Cerebellar cortex (tissue), 1 donor: ENCODE data around the gene CIP2A.

Source experiments
- DNase-seq: peaks from one replicate; pipeline ENCODE4 v3.0.0-alpha.2; 2015; ENCODE audit warnings: low spot score

Gene CIP2A

DNA sequence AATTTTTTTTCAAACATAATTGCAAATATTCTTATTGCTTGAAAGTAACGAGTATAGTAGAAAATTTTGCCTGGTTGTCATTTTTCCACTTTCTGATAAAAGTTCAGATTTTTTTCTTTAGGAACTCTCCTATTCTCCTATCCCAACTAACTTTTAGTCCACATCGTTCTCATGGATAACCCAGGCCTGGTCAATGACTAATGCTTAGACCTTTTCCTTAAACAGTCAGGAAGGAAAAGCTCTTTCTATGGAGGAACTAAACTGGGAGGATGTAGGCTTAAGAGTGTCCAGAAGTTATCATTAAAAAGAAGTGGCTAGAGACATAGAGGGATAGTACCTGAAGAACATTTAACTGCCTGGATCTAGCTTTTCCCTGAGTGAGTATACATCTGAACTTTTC lies 26.7 kb downstream of the CIP2A start:
- no peak for DNase-seq

DNA sequence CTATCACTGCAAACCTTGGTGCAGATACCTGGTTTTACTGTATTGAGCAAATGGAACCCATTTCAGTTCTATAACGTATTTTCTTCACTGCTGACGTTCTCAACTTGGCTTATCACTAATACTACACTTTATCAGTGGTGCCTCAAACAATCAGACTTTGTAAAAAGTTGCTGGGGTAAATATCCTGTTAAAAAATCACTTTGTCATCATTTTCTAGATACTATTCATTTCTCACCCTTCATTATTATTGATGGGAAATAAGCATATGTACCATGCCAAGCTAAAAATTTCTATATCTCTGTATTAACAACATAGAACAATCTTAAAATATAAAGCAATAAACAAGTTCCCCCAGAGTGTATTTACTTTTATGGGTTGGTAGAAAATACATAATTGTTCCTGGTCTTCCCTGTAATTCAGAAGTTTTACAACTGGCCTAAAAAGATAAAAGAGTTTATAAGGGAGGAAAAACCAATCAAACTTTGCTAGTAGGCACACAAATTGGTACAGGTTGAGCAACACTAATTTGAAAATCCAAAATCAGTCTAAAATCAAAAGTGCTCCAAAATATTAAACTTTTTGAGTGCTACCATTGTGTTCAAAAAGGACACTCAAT lies 33.2 kb downstream of the CIP2A start:
- DNase-seq, result no peak

- DNase-seq, result no peak
These were observed 34.2 kb downstream of the CIP2A start for GRCh38 chr3:108554913-108555571.

DNA sequence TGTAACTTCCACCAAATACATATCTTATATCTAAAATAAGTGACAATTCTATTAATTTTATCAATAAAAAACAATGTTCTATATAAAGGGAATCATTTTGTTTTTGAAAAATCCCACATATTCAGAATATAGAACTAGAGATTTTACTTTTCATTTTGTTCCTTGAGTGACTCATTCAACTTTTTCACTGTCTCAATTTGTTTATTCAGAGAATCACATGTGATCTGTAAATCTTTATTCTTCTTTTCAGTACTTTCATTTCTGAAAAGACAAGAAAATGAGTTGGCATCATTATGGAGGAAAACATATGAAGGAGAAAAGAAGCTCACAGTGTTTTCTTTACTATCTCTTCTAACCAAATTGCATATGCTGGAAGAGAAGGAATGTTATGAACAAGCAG lies 35.0 kb downstream of the CIP2A start:
- DNase-seq, result no peak

DNA sequence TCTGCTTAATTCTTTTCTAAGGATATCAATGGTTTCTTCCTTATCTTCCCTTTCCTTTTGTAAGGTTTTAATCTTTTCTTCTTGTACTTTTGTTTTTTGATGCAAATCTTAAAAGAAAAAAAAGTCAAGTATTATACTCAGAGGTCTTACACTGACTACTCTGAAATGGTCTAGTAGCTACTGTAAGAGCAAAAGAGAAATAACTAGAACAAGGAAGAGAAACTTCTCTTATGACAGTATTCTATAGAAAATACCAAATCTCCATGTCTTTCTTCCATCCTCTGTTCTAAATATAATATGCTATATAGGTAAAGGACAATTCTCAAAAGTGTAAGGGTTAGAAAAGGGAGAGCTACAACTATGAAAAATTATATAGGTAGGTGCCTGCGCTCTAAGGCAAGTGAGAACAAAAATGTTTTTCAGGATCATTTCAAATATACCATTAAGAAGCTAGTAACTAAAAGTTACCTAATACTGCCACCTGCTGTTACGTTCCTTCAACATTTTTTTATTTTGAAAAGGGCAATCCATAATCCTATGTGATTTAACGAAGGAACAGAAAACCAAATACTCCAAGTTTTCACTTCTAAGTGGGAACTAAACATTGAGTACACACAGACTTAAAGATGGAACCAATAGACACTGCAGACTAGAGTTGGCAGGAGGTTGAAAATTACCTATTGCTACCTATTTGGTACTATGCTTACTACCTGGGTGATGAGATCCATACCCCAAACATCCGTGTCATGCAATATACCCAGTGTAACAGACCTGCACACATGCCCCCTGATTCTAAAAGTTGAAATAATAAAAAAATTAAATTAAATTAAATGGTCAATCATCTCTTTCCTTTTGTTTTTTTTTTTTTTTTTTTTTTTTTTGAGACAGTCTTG lies 36.7 kb downstream of the CIP2A start:
- DNase-seq, result peak; percentile 61

- DNase-seq, result no peak
These were observed 40.4 kb downstream of the CIP2A start for GRCh38 chr3:108548886-108549285.

DNA sequence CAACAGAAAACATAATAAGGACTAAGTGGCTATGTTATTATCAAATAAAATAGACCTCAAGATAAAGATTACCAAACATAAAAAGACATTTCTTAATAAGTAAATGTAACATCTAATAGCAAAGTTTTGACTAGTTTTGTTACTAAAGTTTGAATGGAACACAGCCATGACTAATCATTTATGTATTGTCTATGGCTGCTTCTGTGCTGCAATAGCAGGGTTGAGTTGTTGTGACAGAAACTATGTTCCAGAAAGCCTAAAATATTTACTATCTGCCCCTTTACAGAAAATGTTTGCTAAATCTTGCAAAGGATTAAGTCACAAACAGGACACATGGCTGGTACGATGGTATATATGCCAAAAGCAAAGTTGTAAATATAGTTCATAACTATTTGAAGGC lies 40.9 kb downstream of the CIP2A start:
- DNase-seq, result no peak

GRCh38 chr3:108546692-108547091 lies 42.5 kb downstream of the CIP2A start:
- no peak for DNase-seq

DNA sequence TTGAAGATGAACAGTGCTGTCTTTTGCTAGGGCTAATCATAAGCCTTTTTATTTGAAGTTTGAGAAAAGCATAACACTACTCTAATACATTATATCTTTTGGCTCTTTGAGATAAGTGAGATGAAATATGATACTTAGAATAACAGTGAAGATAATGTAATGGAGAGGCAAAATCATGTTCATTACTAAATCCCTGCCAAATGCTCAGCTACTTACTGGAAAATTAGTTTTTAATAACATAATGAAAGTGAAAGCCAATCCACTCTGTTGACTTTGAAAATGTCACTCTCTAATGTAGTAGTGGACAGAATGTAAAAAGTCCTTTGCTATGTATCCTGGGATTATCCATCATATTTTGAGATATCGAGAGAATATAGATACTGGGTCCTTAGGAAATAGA lies 43.0 kb downstream of the CIP2A start:
- no peak for DNase-seq

- no peak for DNase-seq
These were observed 51.2 kb downstream of the CIP2A start for GRCh38 chr3:108538083-108538482.

DNA sequence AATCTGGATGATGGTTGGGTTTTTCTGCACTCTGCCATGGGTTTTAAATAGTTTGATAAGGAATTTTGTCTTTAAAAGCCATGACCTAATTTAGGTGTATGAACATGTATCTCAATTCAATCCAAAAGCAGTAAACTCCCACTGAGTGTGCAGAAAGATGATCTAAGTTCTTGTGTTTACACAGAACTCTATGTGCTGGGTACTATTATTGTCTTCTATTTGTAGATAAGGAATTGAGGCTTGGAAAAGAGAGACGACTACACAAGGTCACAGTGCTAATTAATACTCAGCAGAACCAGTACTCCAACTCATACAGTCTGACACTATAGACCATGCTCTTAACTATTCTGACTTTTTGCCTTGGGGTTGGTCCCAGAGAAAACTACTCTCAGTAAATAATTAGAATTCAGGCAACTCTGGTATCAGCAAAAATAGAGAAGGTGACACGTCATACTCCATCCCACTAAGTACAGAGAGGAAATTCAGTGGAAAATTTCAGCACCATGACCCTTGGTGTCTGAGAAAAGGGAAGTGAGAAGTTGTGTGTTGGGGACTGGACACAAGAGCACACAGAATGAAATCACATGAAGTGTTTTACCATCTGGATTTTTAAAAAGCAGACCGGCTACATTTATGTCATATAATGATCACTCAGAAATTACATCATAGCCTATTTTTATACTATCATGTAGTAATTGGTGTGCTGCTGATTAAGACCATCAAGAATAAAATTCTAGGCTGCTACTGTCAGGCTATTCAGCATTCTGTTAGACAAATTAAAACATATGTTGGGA lies 60.6 kb downstream of the CIP2A start:
- no peak for DNase-seq

- DNase-seq, result no peak
These were observed 61.4 kb downstream of the CIP2A start for GRCh38 chr3:108527817-108528216.

GRCh38 chr3:108527109-108527508 lies 62.1 kb downstream of the CIP2A start:
- DNase-seq, result no peak

GRCh38 chr3:108525971-108526370 lies 63.3 kb downstream of the CIP2A start:
- no peak for DNase-seq

GRCh38 chr3:108525256-108525655 lies 64.0 kb downstream of the CIP2A start:
- DNase-seq, result no peak

DNA sequence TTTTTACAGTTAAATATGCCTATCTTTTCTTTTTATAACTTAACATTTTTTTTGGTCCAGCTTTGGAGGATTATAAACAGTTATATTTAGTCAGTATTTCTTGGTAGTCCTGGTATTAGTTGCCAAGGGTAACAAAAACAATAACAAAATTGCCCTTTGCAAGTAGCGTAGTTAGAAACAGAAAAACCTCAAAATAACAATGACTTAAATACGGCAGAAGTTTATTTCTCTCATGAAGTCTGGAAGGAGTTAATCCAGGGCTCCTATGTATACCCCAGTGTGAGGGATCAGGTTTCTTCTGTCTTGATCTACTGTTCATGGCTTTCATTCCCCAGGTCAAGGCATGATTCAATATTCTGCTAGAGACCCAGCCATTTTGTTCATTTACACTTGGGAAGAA lies 64.7 kb downstream of the CIP2A start:
- DNase-seq, result no peak

DNA sequence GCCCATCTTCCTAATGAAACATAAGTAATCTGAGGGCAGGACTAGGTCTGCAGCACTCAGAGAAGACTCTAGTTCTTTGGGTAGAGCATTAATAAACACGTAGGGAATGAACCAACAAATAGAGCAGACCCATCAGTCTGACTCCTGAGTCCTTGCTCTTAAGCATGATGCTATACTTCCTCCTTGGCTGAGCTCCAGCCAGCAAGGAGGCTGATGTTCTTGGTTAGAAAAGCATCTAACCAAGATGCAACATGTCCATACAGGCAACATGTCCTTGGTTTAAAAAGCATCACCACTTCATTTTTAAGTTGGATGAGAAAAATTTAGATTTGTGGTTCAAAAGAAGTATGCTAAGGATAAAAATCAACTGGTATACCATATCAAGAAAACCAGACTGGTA lies 70.3 kb downstream of the CIP2A start:
- no peak for DNase-seq

DNA sequence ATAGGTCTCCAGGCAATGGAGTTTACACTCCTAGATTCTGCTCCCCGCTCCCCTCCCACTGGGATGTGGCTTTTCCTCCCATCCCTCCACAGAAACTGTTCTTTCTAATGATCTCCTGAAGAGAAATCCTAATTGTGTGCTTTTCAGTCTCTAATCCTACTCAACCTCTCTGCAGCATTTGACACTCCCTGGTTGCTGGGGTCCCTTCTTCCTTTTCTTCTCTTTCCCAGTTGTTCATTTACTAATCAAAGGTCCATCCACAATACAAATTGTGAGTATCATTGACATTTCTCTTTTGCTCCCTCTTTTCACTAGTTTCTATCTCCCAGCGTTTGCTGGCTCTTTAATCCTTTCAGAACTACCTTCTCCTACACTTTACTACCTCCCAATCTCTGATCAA lies 72.4 kb downstream of the CIP2A start:
- DNase-seq, result no peak

- no peak for DNase-seq
These were observed 75.3 kb downstream of the CIP2A start for GRCh38 chr3:108513961-108514360.

DNA sequence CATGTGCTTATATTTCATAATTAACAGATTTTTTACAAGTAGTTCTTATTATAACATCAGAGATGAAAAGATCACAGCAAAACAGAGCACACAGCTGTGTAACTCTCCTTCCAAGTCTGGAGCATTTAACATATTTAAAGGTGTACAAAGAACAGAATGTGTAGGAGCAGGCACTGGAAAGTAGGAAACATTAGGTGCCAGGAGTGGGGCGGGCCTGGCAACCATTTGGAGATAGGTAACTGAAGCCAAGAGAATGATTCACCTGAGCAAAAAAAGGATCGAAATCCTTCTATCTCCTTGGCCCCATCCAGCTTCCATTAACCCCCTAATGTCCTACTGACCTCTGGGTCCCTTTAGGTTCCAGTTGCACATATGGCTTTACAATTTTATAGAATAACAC lies 76.6 kb downstream of the CIP2A start:
- no peak for DNase-seq

DNA sequence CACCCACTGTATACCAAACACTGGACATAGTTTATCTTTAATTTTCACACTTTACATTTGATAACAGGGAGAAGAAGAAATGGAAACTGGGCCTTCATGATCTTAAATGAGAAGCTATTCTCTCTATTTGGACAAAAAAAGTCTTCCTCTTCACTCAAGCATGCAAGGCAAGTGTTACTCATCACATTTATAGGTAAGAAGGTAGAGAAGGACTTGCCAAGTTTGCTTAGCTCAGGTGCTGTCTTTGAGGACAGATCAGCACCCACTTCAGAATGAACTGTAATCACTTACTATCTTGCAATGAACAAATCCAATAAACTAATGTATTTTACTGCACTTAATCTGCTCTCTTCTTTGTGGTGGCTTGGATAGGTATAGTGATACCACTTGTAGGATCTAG lies 77.7 kb downstream of the CIP2A start:
- DNase-seq, result no peak

DNA sequence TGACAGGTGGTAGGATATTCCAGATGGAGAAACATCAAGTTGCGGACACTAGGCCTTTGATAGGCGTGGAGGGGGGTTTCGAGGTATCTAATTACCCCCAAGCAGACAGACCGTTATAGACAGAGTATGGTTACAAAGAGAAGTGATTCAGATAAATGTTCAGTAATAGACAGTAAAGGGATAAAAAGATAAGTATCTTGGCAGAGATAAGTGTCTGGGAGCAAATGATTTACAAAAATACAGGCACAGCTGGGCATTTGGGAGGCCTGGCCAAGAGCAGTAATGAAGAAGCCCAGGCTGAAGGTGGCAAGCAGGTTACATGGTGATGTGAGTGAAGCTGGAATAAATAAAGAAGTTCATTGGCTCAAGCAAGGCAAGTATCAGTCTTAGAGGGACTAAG lies 78.2 kb downstream of the CIP2A start:
- no peak for DNase-seq
